Measurements from ENCODE around the gene ERCC5.

DNA sequence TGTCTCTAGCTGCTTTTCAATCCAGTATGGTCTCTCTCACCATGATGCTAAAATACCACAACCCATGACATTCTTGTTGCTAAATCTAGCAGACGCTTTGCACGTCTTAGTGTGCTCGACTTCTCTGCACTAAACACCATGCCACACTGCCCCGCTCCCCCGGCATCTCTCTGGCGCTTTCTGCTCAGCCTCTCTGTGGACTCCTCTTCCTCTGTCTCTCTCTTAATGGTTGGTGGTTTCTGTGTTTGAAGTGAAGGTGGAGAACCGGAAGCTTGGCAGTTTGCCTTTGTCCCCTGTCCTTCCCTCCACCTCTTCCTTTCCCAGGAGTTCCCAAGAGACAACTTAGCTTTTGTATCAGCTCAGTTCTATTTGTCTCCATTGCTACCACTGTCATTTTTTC, 8.8 kb downstream of the ERCC5 start:
- TF ChIP-seq POLR2A (IDR thresholded peaks at IDR 0.05; ENCODE audit: low read depth, low read length) (no peak), POLR2AphosphoS5 (IDR thresholded peaks at IDR 0.05; ENCODE audit: low read depth, low read length) (no peak), TAF1 (IDR thresholded peaks at IDR 0.05; ENCODE audit: low read depth, low read length) (no peak), POU2F2 (IDR thresholded peaks at IDR 0.05; ENCODE audit: low read depth, low read length) (no peak)

Data from GM12891 (cell line).